Mesothelial cell of epicardium (in vitro differentiated cells): ENCODE measurements around the gene KIR3DL3. TPM values are rescaled to one million over a fixed set of nuclear protein-coding genes. Genes with fewer than 3 reads are reported as not detected.
"Not testable (repeated sequence)": the region's sequence is repeated elsewhere in the genome, so short reads cannot be mapped to it uniquely, and the experiment has no call there.

Experiments used
- DNase-seq, 2 experiments: peaks; one replicate each; pipeline ENCODE4 v3.0.0; 2021; ENCODE audit warnings: low spot score in 2 of 2; ENCODE audit not compliant: unreplicated experiment in 2 of 2
- H3K27ac Mint-ChIP-seq: 2 replicates; pipeline ENCODE4 v1.8.0; 2021; ENCODE audit warnings: mixed read lengths
- H3K27me3 Mint-ChIP-seq: 2 replicates; pipeline ENCODE4 v1.8.0; 2021; ENCODE audit warnings: low read depth, mixed read lengths
- H3K36me3 Mint-ChIP-seq: 2 replicates; pipeline ENCODE4 v1.8.0; 2021; ENCODE audit warnings: mixed read lengths
- H3K4me1 Mint-ChIP-seq: 2 replicates; pipeline ENCODE4 v1.8.0; 2021; ENCODE audit warnings: mixed read lengths
- H3K4me3 Mint-ChIP-seq: 2 replicates; pipeline ENCODE4 v1.8.0; 2021; ENCODE audit warnings: mild to moderate bottlenecking, moderate library complexity, mixed read lengths
- H3K9me3 Mint-ChIP-seq: 2 replicates; pipeline ENCODE4 v1.8.0; 2021; ENCODE audit warnings: mixed read lengths
- total RNA-seq: library from RNA; stranded (reverse); gene quantifications from 3 replicates; pipeline ENCODE4 v1.2.1, GENCODE V29; 2021

KIR3DL3 gene
- total RNA-seq, 1 donor from 2014 or later = not detected

DNA sequence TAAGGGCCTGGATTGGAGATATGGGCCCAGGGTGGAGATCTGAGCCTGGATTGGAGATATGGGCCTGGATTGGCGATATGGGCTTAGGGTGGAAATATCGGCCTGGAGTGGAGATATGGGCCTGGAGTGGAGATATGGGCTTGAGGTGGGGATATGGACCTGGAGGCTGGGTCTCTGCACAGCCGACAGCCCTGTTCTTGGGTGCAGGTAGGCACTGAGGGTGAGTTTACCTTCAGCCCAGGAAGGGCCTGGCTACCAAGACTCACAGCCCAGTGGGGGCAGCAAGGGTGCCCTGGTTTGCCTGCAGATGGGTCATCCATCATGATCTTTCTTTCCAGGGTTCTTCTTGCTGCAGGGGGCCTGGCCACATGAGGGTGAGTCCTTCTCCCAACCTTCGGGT, 46.3 kb downstream of the KIR3DL3 start:
- H3K9me3 Mint-ChIP-seq = peaks cover 69% of the 10 kb centered on the region
- not testable (repeated sequence) for H3K36me3 Mint-ChIP-seq, H3K4me1 Mint-ChIP-seq, H3K27me3 Mint-ChIP-seq, DNase-seq, H3K4me3 Mint-ChIP-seq, H3K27ac Mint-ChIP-seq

DNA sequence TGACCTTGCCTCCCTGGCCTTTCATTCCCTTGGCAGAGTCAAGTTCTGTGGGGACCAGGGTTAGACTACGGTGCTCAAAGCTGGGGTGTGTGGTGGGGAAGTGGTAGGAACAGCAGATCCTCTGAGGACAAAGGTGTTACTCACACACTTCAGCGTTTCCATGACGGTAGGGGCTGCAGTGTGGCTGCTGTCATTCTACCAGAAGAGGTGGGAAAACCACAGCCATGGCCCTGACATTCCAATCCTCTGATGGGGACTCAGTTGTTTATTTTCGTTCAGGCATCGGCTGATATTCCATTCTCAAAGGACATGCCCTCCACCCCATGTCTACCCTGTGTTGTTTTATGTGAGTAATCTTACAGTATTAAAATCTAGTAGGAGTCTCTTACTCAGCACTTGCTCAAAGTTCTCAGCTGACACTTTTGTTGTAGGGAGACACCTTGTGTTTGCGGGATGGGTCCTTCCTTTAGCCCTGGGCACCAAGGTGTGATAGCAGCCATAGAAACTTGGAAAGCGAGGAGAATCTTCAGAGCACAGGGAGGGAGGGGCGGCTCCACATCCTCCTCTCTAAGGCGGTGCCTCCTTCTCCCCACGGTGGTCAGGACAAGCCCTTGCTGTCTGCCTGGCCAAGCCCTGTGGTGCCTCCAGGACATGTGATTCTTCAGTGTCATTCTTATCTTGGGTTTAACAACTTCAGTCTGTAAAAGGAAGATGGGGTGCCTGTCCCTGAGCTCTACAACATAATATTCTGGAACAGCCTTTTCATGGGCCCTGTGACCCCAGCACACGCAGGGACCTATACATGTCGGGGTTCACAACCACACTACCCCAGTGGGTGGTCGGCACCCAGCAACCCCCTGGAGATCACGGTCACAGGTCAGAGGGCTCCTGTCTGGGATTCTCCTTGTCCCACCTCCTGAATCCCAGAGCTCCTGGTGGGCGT, 47.0 kb downstream of the KIR3DL3 start:
- not testable (repeated sequence) for H3K4me3 Mint-ChIP-seq, H3K4me1 Mint-ChIP-seq, H3K27ac Mint-ChIP-seq, H3K36me3 Mint-ChIP-seq, H3K27me3 Mint-ChIP-seq
- DNase-seq = peak in 1 of 2 experiments; percentile 6
- H3K9me3 Mint-ChIP-seq = peaks cover 73% of the 10 kb centered on the region

DNA sequence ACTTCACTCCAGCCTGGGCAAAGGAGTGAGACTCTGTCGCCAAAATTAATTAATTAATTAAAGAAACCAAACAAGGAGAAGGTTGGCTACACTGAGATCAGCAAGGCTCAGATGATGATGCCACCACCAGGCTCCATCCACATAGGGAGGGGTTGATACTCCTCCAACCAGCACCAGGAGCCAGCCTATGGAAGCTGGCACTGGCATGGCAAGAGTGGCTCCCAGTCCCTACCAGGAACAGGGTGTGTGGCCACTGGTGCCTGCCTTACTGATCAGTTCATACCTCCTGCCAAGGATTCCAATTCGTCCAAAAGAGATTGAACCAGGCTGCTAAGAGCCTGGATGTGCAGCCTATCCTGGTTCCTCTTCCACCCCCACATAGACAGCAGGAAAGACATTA, 48.4 kb downstream of the KIR3DL3 start:
- H3K27ac Mint-ChIP-seq, H3K4me3 Mint-ChIP-seq, DNase-seq, H3K27me3 Mint-ChIP-seq, H3K4me1 Mint-ChIP-seq, H3K36me3 Mint-ChIP-seq: not testable (repeated sequence)
- peaks cover 72% of the 10 kb centered on the region for H3K9me3 Mint-ChIP-seq

DNA sequence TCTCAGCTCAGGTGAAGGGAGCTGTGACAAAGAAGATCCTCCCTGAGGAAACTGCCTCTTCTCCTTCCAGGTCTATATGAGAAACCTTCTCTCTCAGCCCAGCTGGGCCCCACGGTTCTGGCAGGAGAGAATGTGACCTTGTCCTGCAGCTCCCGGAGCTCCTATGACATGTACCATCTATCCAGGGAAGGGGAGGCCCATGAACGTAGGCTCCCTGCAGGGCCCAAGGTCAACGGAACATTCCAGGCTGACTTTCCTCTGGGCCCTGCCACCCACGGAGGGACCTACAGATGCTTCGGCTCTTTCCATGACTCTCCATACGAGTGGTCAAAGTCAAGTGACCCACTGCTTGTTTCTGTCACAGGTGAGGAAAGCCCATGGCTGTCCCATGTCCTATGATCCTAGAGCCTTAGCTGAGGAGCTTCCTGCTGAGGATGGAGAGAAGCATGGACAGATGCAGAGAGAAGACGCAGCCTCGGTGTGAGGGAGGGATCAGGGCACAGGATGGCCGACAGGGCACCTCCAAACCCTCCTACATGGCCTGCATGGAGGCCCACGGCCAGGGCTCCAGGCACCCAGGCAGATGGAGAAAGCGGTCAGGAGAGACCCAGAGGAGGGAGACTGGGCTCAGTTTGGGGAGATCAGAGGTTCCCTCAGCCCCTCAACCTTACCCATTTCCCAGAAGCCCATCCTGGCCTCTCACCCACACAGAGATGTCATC, 51.0 kb downstream of the KIR3DL3 start:
- DNase-seq = peak in 1 of 2 experiments; percentile 32
- peaks cover 70% of the 10 kb centered on the region for H3K9me3 Mint-ChIP-seq
- H3K36me3 Mint-ChIP-seq, H3K4me1 Mint-ChIP-seq, H3K27me3 Mint-ChIP-seq, H3K27ac Mint-ChIP-seq, H3K4me3 Mint-ChIP-seq: not testable (repeated sequence)

DNA sequence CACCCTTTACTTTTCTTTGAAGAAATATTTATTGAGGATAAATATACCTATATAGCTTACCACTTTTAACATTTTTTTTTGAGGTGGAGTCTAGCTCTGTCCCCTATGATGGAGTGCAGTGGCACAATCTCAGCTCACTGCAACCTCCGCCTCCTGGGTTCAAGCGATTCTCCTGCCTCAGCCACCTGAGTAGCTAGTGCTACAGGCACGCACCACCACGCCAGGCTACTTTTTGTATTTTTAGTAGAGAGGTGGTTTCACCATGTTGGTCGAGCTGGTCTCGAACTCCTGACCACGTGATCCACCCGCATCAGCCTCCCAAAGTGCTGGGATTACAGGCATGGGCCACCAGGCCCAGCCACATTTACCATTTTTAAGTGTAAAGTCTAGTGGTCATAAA, 51.6 kb downstream of the KIR3DL3 start:
- not testable (repeated sequence) for H3K27me3 Mint-ChIP-seq, H3K27ac Mint-ChIP-seq, H3K4me3 Mint-ChIP-seq, H3K4me1 Mint-ChIP-seq, H3K36me3 Mint-ChIP-seq, DNase-seq
- peaks cover 70% of the 10 kb centered on the region for H3K9me3 Mint-ChIP-seq

DNA sequence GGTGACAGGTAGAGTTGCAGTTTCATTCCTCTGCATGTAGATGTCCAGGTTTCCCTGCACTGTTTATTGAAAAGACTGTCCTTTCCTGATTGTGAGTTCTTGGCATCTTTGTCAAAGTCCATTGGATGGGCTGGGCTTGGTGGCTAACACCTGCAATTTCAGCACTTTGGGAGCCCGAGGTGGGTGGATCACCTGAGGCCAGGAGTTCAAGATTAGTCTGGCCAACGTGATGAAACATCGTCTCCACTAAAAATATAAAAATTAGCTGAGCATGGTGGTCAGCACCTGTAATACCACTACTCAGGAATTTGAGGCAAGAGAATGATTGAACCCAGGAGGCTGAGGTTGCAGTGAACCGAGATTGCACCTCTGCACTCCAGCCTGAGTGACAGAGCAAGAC, 53.6 kb downstream of the KIR3DL3 start:
- H3K4me1 Mint-ChIP-seq, DNase-seq, H3K36me3 Mint-ChIP-seq, H3K27me3 Mint-ChIP-seq, H3K4me3 Mint-ChIP-seq, H3K27ac Mint-ChIP-seq: not testable (repeated sequence)
- peaks cover 70% of the 10 kb centered on the region for H3K9me3 Mint-ChIP-seq

DNA sequence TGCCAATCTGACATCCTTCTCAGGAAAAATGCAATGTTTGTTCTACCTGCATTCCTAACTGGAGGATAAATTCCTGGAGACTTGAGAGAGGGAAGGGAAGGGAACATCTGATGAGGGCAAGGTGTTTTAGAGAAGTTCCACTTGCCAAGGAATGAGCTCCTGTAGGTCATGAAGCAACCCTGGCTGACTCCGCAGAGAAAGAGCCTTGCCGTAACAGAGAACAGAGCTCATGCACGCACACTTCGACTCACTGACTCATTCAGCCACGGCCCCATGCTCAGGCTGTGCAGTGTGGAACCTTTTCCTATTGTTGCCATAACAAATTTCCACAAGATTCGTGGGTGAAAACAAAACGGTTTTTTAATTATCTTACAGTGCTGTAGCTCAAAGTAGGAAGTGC, 54.7 kb downstream of the KIR3DL3 start:
- H3K27me3 Mint-ChIP-seq, H3K4me1 Mint-ChIP-seq, H3K27ac Mint-ChIP-seq, DNase-seq, H3K4me3 Mint-ChIP-seq, H3K36me3 Mint-ChIP-seq: not testable (repeated sequence)
- peaks cover 70% of the 10 kb centered on the region for H3K9me3 Mint-ChIP-seq

DNA sequence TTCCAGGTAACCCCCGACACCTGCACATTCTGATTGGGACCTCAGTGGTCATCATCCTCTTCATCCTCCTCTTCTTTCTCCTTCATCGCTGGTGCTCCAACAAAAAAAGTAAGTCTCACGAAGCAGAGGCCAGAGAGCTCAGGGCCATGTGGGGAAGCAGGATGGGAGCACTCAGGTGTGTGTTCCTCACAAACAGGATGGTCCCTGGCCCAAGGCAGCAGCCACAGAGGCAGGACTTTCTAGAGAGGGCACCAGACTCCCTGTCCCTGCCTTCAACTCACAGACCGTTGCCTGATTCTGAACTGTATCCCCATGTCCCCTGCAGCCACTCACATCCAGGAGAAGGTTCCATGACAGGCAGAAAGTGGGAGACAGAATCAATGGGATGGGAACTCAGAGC, 58.7 kb downstream of the KIR3DL3 start:
- not testable (repeated sequence) for H3K4me3 Mint-ChIP-seq, H3K36me3 Mint-ChIP-seq, H3K4me1 Mint-ChIP-seq, H3K27me3 Mint-ChIP-seq, DNase-seq, H3K27ac Mint-ChIP-seq
- H3K9me3 Mint-ChIP-seq = peaks cover 69% of the 10 kb centered on the region

Other genes starting within 250 kb of the KIR3DL3 start
- gene LAIR2, start 221.6 kb upstream of the KIR3DL3 start, total RNA-seq = not detected in 3 replicates
- not detected in 3 replicates for gene LILRA2, start 150.7 kb upstream of the KIR3DL3 start, total RNA-seq
- not detected in 3 replicates for gene LILRA1, start 130.8 kb upstream of the KIR3DL3 start, total RNA-seq
- not detected in 3 replicates for gene LILRB1, start 94.0 kb upstream of the KIR3DL3 start, total RNA-seq
- gene LILRB4, start 61.5 kb upstream of the KIR3DL3 start, total RNA-seq = not detected in 3 replicates
- gene KIR2DL3, start 14.1 kb downstream of the KIR3DL3 start, total RNA-seq = not detected in 3 replicates
- not detected in 3 replicates for gene KIR2DL1, start 45.4 kb downstream of the KIR3DL3 start, total RNA-seq
- gene KIR2DL4, start 79.2 kb downstream of the KIR3DL3 start, total RNA-seq = not detected in 3 replicates
- not detected in 3 replicates for gene KIR3DL1, start 92.0 kb downstream of the KIR3DL3 start, total RNA-seq
- gene KIR2DS4, start 108.2 kb downstream of the KIR3DL3 start, total RNA-seq = not detected in 3 replicates
- not detected in 3 replicates for gene KIR3DL2, start 126.0 kb downstream of the KIR3DL3 start, total RNA-seq
- gene FCAR, start 149.8 kb downstream of the KIR3DL3 start, total RNA-seq = not detected in 3 replicates
- gene NCR1, start 181.7 kb downstream of the KIR3DL3 start, total RNA-seq = not detected in 3 replicates
- gene NLRP7, start 223.1 kb downstream of the KIR3DL3 start, total RNA-seq = 0.07 to 0.09 TPM in 2 of 3 replicates, not detected in the other
- 54.1 to 56.8 TPM (median 56.2 TPM) in 3 replicates for gene NLRP2, start 241.9 kb downstream of the KIR3DL3 start, total RNA-seq